IMR-90 (cell line): ENCODE results near the gene TSPAN14. TPM values are rescaled to one million over a fixed set of nuclear protein-coding genes. Genes with fewer than 3 reads are reported as not detected.
A peak's percentile ranks its signal among the peaks of the same experiment; 100 is the strongest.

Experiments
- ATAC-seq: fragments of 200-7000 bp; cut with Tn5 transposase; 2 replicates; pipeline ENCODE4 v1.9.1; 2020; ENCODE audit warnings: low read depth, mild to moderate bottlenecking, moderate library complexity
- BruUV-seq: library from RNA; stranded (reverse); fragments of 400-500 nt; replicated peaks from 2 replicates; lab custom pipeline; 2021; lab: Mats Ljungman, UMichigan
- CTCF ChIA-PET: fragments of 300-600 bp; formaldehyde crosslinking; extraction: SDS; loops from one replicate; lab custom pipeline; 2021; ENCODE audit warnings: antibody characterized with exemption; lab: Yijun Ruan, JAX
- POLR2A ChIA-PET: fragments of 300-600 bp; sonication (Branson Sonifier 250); formaldehyde crosslinking; loops from one replicate; lab custom pipeline; 2022; ENCODE audit warnings: antibody characterized with exemption; ENCODE audit not compliant: unreplicated experiment; lab: Charles Lee
- DNase-seq: peaks from one replicate; pipeline ENCODE4 v3.0.0; 2013
- H2AFZ ChIP-seq: replicated peaks from 2 replicates; pipeline ENCODE3; 2013; ENCODE audit warnings: low read length, mild to moderate bottlenecking; ENCODE audit not compliant: poor library complexity
- H2AK5ac ChIP-seq: 2 replicates; pipeline ENCODE4 v1.6.1; 2013; ENCODE audit warnings: low read depth, low read length, inconsistent platforms
- H2AK9ac ChIP-seq: replicated peaks from 2 replicates; pipeline ENCODE3; 2013; ENCODE audit warnings: mild to moderate bottlenecking, low read depth, low read length, moderate library complexity; ENCODE audit not compliant: poor library complexity
- H2BK120ac ChIP-seq: 2 replicates; pipeline ENCODE4 v1.6.1; 2013; ENCODE audit warnings: low read depth, low read length, inconsistent platforms
- H2BK15ac ChIP-seq: 3 replicates; pipeline ENCODE4 v1.6.1; 2013; ENCODE audit warnings: low read depth, low read length, inconsistent platforms
- H2BK20ac ChIP-seq: 2 replicates; pipeline ENCODE4 v1.6.1; 2013; ENCODE audit warnings: low read depth, mild to moderate bottlenecking, inconsistent platforms, low read length, moderate library complexity
- H2BK5ac ChIP-seq: 2 replicates; pipeline ENCODE4 v1.6.1; 2013; ENCODE audit warnings: mild to moderate bottlenecking, low read depth, low read length, inconsistent platforms; ENCODE audit not compliant: poor library complexity, severe bottlenecking
- H3K14ac ChIP-seq: replicated peaks from 2 replicates; pipeline ENCODE4 v1.6.1; 2013; ENCODE audit warnings: low read depth, low read length, inconsistent platforms
- H3K18ac ChIP-seq: 2 replicates; pipeline ENCODE4 v1.6.1; 2013; ENCODE audit warnings: low read depth, low read length, control low read depth
- H3K23ac ChIP-seq: 2 replicates; pipeline ENCODE4 v1.6.1; 2013; ENCODE audit warnings: low read depth, low read length, inconsistent platforms
- H3K27ac ChIP-seq: 2 replicates; pipeline ENCODE4 v1.5.1; 2013; ENCODE audit warnings: mild to moderate bottlenecking, control low read depth, low read length; ENCODE audit not compliant: insufficient read depth
- H3K27me3 ChIP-seq: 2 replicates; pipeline ENCODE4 v1.6.1; 2013; ENCODE audit warnings: low read length; ENCODE audit not compliant: control insufficient read depth, insufficient read depth
- H3K36me3 ChIP-seq: 2 replicates; pipeline ENCODE4 v1.6.1; 2013; ENCODE audit warnings: low read length, mixed read lengths; ENCODE audit not compliant: control insufficient read depth, insufficient read depth
- H3K4ac ChIP-seq: 2 replicates; pipeline ENCODE4 v1.6.1; 2013; ENCODE audit warnings: low read depth, low read length, inconsistent platforms
- H3K4me1 ChIP-seq: 2 replicates; pipeline ENCODE4 v1.6.1; 2013; ENCODE audit warnings: low read length, mixed read lengths; ENCODE audit not compliant: control insufficient read depth, insufficient read depth
- H3K4me2 ChIP-seq: 2 replicates; pipeline ENCODE4 v1.6.1; 2013; ENCODE audit warnings: low read depth, mild to moderate bottlenecking, control low read depth, low read length, moderate library complexity
- H3K4me3 ChIP-seq: 2 replicates; pipeline ENCODE4 v1.5.1; 2013; ENCODE audit warnings: low read depth, mild to moderate bottlenecking, control low read depth, low read length, moderate library complexity; ENCODE audit not compliant: insufficient read depth
- H3K56ac ChIP-seq: 2 replicates; pipeline ENCODE4 v1.6.1; 2013; ENCODE audit warnings: low read length, inconsistent platforms; ENCODE audit not compliant: insufficient read depth; ENCODE audit errors: extremely low read depth
- H3K79me1 ChIP-seq, 2 experiments: 2 replicates each; pipeline ENCODE4 v1.6.1; 2013; ENCODE audit warnings: low read length in 2 of 2, inconsistent platforms in 1 of 2, low read depth in 1 of 2
- H3K9ac ChIP-seq: 2 replicates; pipeline ENCODE4 v1.6.1; 2013; ENCODE audit warnings: low read depth, low read length, control low read depth
- H3K9me1 ChIP-seq: 2 replicates; pipeline ENCODE4 v1.6.1; 2013; ENCODE audit warnings: low read length, inconsistent platforms; ENCODE audit not compliant: insufficient read depth
- H3K9me3 ChIP-seq: 2 replicates; pipeline ENCODE4 v1.6.1; 2013; ENCODE audit warnings: low read length; ENCODE audit not compliant: control insufficient read depth, insufficient read depth
- H4K20me1 ChIP-seq: 2 replicates; pipeline ENCODE4 v1.6.1; 2013; ENCODE audit warnings: low read length, inconsistent platforms; ENCODE audit not compliant: insufficient read depth
- H4K5ac ChIP-seq: 2 replicates; pipeline ENCODE4 v1.6.1; 2013; ENCODE audit warnings: mild to moderate bottlenecking, low read depth, low read length, control low read depth
- H4K8ac ChIP-seq, 2 experiments: 2 replicates each; pipeline ENCODE4 v1.6.1; 2013; ENCODE audit warnings: low read depth in 2 of 2, low read length in 2 of 2, control low read depth in 1 of 2, inconsistent platforms in 1 of 2
- H4K91ac ChIP-seq: 2 replicates; pipeline ENCODE4 v1.6.1; 2013; ENCODE audit warnings: low read depth, low read length, inconsistent platforms; ENCODE audit not compliant: insufficient read depth
- BHLHE40 ChIP-seq: fragments of 150-350 bp; IDR thresholded peaks from 2 replicates; pipeline ENCODE4 v1.6.1; 2016; ENCODE audit warnings: mild to moderate bottlenecking, low read depth, low read length
- CHD1 ChIP-seq: IDR thresholded peaks from 2 replicates; pipeline ENCODE4 v1.6.1; 2012; ENCODE audit warnings: low read depth, low read length, improper control_type of control experiment
- ELK1 ChIP-seq: fragments of 150-350 bp; IDR thresholded peaks from 2 replicates; pipeline ENCODE4 v1.6.1; 2016; ENCODE audit warnings: low read depth, mild to moderate bottlenecking, low read length, moderate library complexity, borderline replicate concordance
- FOS ChIP-seq: fragments of 150-350 bp; IDR thresholded peaks from 2 replicates; pipeline ENCODE4 v1.6.1; 2016; ENCODE audit warnings: low read depth, low read length
- MAZ ChIP-seq: IDR thresholded peaks from 2 replicates; pipeline ENCODE4 v1.6.1; 2012; ENCODE audit warnings: low read depth, mild to moderate bottlenecking, low read length, improper control_type of control experiment, moderate library complexity, borderline replicate concordance
- MXI1 ChIP-seq: IDR thresholded peaks from 2 replicates; pipeline ENCODE4 v1.6.1; 2012; ENCODE audit warnings: low read depth, mild to moderate bottlenecking, low read length, moderate library complexity, borderline replicate concordance
- NFE2L2 ChIP-seq: fragments of 150-350 bp; IDR thresholded peaks from 2 replicates; pipeline ENCODE4 v1.6.1; 2016; ENCODE audit warnings: low read depth, mild to moderate bottlenecking, low read length
- POLR2A ChIP-seq: IDR thresholded peaks from 2 replicates; pipeline ENCODE4 v1.6.1; 2012; ENCODE audit warnings: mild to moderate bottlenecking, low read depth, low read length
- RCOR1 ChIP-seq: IDR thresholded peaks from 2 replicates; pipeline ENCODE4 v1.6.1; 2012; ENCODE audit warnings: mild to moderate bottlenecking, low read length, improper control_type of control experiment; ENCODE audit not compliant: insufficient replicate concordance
- SMC3 ChIP-seq: fragments of 150-350 bp; IDR thresholded peaks from 2 replicates; pipeline ENCODE4 v1.6.1; 2016; ENCODE audit warnings: low read depth, mild to moderate bottlenecking, antibody characterized with exemption, low read length, moderate library complexity
- WGBS, 2 experiments: methylation state at CpG; one replicate each; pipeline versions ENCODE4 v1.1.5 to v1.1.7; 2013; ENCODE audit warnings: missing lambda C conversion rate in 2 of 2; ENCODE audit not compliant: insufficient read length in 1 of 2; ENCODE audit errors: extremely low coverage in 2 of 2; 5-methylcytosine and 5-hydroxymethylcytosine counted together
- dilution Hi-C: fragments of 300-500 bp; cut with HindIII; formaldehyde crosslinking; loops from one replicate; pipeline ENCODE4 v1.14.3; 2018; ENCODE audit warnings: low sequenced_read_pairs; ENCODE audit not compliant: unreplicated experiment
- in situ Hi-C: fragments of 300-500 bp; cut with MboI; formaldehyde crosslinking; loops from 3 replicates; pipeline ENCODE4 v1.14.3; 2019; ENCODE audit warnings: low sequenced_read_pairs, inconsistent platforms, mixed read lengths
- intact Hi-C: fragments of 100-400 bp; cut with micrococcal nuclease; formaldehyde crosslinking; loops from 2 replicates; pipeline ENCODE4 v1.10.0; 2022
- polyA plus RNA-seq, 3 experiments: library from polyadenylated mRNA; depleted of rRNA; stranded (reverse); fragments of >200 nt; gene quantifications; 2 replicates each; pipeline ENCODE4 v1.2.3, GENCODE V29; 2012; ENCODE audit warnings: low replicate concordance in 1 of 3
- total RNA-seq: library from RNA; depleted of rRNA; stranded (reverse); fragments of >200 nt; gene quantifications from 2 replicates; pipeline ENCODE4 v1.2.3, GENCODE V29; 2012
- TF ChIP-seq, protein P1 (sequence below): conservative IDR thresholded peaks from 2 replicates; pipeline ENCODE4 v1.5.1; 2012; ENCODE audit warnings: mild to moderate bottlenecking, low read depth, low read length, improper control_type of control experiment

Gene TSPAN14
- total and polyA plus RNA-seq, 2 of the 4 experiments (the other 2 are of a cell fraction), result 18.5 to 43.0 TPM

DNA sequence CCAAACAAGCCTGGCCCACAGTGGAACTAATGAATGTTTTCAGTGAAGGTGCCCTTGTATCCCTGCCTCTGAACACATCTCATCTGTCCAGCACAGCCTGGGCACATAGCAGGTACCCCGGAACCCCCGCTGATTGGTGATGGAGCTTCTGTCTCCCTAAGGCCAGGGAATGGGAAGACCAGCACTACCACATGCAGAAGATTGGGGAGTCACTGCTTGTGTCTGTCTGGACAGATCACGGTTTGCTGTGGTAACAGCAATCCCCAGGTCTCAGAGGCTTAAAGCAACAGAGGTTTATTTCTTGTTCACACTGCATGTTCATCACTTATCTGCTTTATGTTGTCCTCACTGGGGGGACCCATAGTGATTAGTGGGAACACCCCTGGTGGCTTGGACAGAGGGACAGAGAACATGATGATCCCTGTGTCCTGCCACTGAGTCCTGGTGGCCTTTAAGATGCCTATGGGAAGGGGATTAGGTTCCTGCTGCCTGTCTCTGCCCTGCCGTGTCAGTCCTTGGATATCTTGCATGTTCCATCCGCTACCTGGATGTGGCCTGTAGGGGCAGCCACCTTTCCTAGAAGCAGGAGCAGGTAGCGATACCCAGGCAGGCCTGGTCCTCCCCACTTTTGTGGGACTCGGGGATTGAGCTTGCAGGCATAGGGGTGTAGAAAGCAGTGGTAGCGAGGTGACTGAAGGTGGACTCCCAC lies 3.6 kb downstream of the TSPAN14 start (continued):
- no peak for TF ChIP-seq MXI1

- no peaks in the 10 kb centered on the region for H3K9me3 ChIP-seq
- peaks cover 68% of the 10 kb centered on the region for H4K20me1 ChIP-seq
- H3K36me3 ChIP-seq, result no peaks in the 10 kb centered on the region; the same call in 1 of the 2 replicates
- no peak overlapping the region for H2BK5ac ChIP-seq
- H3K56ac ChIP-seq, result no peak overlapping the region
- in situ Hi-C loops, result loop anchor here (5.0 to 25.0 kb wide), 2 partner anchors 44 to 296 kb away; no protein-coding TSS in a partner anchor
- no peak overlapping the region for H2AK9ac ChIP-seq
- H3K27me3 ChIP-seq, result no peaks in the 10 kb centered on the region
- no peak overlapping the region for H3K14ac ChIP-seq
- no peak overlapping the region for H4K91ac ChIP-seq
- WGBS, 2 experiments, result no CpG with 5 or more reads among the region's 4 CpGs
- H3K23ac ChIP-seq, result peak overlapping the region; percentile 40; the same call in 1 of the 2 replicates
- intact Hi-C loops, result no loop called here
- H3K9me1 ChIP-seq, result peaks cover 53% of the 10 kb centered on the region
- no TSS peak for BruUV-seq
- no peak overlapping the region for H2BK15ac ChIP-seq
- no peak overlapping the region for H2BK20ac ChIP-seq
- ChIA-PET CTCF (interaction anchor here (0.6 to 1.2 kb wide), 2 partner anchors 9 to 141 kb away, joined by 3 to 6 read pairs; no protein-coding TSS in a partner anchor), POLR2A (no interaction called here)
- no peak overlapping the region for H4K8ac ChIP-seq
- H2AFZ ChIP-seq, result no peak overlapping the region
- no peak for ATAC-seq
- DNase-seq, result no peak
- H3K4me1 ChIP-seq, result peaks cover 39% of the 10 kb centered on the region
- peaks cover 4 to 78% of the 10 kb centered on the region in 2 experiments for H3K79me1 ChIP-seq
- H3K9ac ChIP-seq, result no peak overlapping the region
- dilution Hi-C loops, result no loop called here
- H3K27ac ChIP-seq, result no peak overlapping the region
- no peak overlapping the region for H2AK5ac ChIP-seq
- H2BK120ac ChIP-seq, result no peak overlapping the region
- no peak overlapping the region for H3K18ac ChIP-seq
- H4K5ac ChIP-seq, result no peak overlapping the region
- no peak overlapping the region for H3K4me2 ChIP-seq
- TF ChIP-seq MAZ (no peak), FOS (no peak), NFE2L2 (no peak), MXI1 (no peak), POLR2A (no peak), RCOR1 (no peak), CHD1 (no peak), ELK1 (no peak), SMC3 (no peak), BHLHE40 (no peak)
- TF ChIP-seq, protein P1, sequence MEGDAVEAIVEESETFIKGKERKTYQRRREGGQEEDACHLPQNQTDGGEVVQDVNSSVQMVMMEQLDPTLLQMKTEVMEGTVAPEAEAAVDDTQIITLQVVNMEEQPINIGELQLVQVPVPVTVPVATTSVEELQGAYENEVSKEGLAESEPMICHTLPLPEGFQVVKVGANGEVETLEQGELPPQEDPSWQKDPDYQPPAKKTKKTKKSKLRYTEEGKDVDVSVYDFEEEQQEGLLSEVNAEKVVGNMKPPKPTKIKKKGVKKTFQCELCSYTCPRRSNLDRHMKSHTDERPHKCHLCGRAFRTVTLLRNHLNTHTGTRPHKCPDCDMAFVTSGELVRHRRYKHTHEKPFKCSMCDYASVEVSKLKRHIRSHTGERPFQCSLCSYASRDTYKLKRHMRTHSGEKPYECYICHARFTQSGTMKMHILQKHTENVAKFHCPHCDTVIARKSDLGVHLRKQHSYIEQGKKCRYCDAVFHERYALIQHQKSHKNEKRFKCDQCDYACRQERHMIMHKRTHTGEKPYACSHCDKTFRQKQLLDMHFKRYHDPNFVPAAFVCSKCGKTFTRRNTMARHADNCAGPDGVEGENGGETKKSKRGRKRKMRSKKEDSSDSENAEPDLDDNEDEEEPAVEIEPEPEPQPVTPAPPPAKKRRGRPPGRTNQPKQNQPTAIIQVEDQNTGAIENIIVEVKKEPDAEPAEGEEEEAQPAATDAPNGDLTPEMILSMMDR, result no peak
- no peak overlapping the region for H3K4me3 ChIP-seq
- no peak overlapping the region for H3K4ac ChIP-seq
These were observed 4.1 kb downstream of the TSPAN14 start for GRCh38 chr10:80458263-80458625.
